Measurements from ENCODE around the gene RAD51B. TPM values are rescaled to one million over a fixed set of nuclear protein-coding genes. Genes with fewer than 3 reads are reported as not detected.

The RAD51B gene
- total and polyA plus RNA-seq, 2 experiments from 2014 or later = 10.1 to 18.0 TPM

DNA sequence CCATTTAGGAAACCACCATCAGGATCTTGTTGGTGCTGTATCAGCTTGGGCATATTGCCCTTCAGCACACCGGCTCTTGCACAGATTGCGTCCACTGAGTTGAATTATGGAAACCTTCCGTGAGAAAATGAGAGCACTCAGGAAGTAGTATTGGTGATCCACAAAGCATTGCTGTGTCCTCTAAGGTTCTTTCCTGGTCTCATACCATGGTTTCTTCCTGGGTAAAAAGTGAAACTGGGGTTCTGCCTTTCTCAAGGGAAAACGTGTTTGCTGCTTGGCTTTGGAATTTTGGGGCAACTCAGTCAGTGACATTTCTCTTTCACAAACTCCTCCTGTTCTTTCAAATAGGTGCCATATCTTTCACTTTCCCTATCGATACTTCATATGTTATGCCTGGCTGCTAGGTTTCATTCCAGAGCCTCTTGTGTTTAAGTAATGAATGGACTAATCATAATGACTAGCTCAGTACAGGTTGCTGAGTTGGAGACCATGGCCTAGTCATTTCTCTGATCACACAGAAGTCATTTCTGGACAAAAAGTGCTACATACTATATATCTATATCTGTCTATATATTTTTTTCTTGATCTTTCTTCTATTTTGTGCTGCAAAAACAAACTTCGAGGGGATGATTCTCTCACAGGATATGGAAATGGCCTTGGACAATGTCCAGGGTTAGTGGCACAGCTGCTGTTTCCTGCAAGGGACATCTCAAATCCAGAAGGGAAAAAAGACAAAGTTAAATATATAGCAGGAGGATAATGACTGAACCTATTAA is 549.9 kb downstream of the RAD51B start:
- Histone ChIP-seq H3K27ac (peak overlapping the region; percentile 23), H4K20me1 (ENCODE audit: insufficient read depth, poor library complexity, severe bottlenecking) (no peaks in the 10 kb centered on the region), H3K9me2 (replicated peaks; ENCODE audit: insufficient read depth) (no peaks in the 10 kb centered on the region), H3K4me1 (ENCODE audit: insufficient read depth) (peaks cover 17% of the 10 kb centered on the region), H3K4me3 (no peak overlapping the region), H3K79me2 (no peaks in the 10 kb centered on the region), H3K36me3 (replicated peaks; ENCODE audit: insufficient read depth, low read depth) (no peaks in the 10 kb centered on the region), H3K27me3 (no peaks in the 10 kb centered on the region), H3K9me3 (ENCODE audit: low read depth) (no peaks in the 10 kb centered on the region), H2AFZ (no peak overlapping the region), H3K4me2 (no peak overlapping the region)
- no peak for TF ChIP-seq EZH2phosphoT487 (IDR thresholded peaks at IDR 0.05; ENCODE audit: low read depth, severe bottlenecking, unreplicated experiment)
- no peak for TF ChIP-seq EZH2 (IDR thresholded peaks at IDR 0.05; ENCODE audit: borderline replicate concordance)
- TF ChIP-seq, protein P1, sequence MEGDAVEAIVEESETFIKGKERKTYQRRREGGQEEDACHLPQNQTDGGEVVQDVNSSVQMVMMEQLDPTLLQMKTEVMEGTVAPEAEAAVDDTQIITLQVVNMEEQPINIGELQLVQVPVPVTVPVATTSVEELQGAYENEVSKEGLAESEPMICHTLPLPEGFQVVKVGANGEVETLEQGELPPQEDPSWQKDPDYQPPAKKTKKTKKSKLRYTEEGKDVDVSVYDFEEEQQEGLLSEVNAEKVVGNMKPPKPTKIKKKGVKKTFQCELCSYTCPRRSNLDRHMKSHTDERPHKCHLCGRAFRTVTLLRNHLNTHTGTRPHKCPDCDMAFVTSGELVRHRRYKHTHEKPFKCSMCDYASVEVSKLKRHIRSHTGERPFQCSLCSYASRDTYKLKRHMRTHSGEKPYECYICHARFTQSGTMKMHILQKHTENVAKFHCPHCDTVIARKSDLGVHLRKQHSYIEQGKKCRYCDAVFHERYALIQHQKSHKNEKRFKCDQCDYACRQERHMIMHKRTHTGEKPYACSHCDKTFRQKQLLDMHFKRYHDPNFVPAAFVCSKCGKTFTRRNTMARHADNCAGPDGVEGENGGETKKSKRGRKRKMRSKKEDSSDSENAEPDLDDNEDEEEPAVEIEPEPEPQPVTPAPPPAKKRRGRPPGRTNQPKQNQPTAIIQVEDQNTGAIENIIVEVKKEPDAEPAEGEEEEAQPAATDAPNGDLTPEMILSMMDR (IDR thresholded peaks at IDR 0.05; ENCODE audit: poor library complexity) = no peak
- WGBS (ENCODE audit: low lambda C conversion rate, missing lambda C conversion rate) = 89% methylated on average over 6 of the region's 6 CpGs
- no peak for DNase-seq (ENCODE audit: low spot score)

DNA sequence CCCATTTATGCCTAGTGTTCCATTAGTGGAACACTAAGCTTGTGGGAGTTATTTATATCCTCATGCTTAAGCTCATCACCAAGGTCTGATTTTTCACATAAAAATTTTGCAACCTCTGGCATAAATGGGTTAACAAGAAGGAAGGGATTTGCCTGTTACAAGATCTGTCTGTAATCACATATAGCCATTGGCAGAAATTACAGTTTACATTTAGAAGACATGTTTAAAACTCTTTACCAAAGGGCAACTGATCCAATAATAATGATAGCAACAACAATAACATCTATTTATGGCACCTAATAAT is 550.4 kb downstream of the RAD51B start:
- H3K4me2 ChIP-seq = no peak overlapping the region
- no peaks in the 10 kb centered on the region for H4K20me1 ChIP-seq (ENCODE audit: insufficient read depth, poor library complexity, severe bottlenecking)
- H3K36me3 ChIP-seq (replicated peaks; ENCODE audit: insufficient read depth, low read depth) = no peaks in the 10 kb centered on the region
- DNase-seq (ENCODE audit: low spot score) = no peak
- no peaks in the 10 kb centered on the region for H3K79me2 ChIP-seq
- H3K27me3 ChIP-seq = no peaks in the 10 kb centered on the region
- H3K9me3 ChIP-seq (ENCODE audit: low read depth) = no peaks in the 10 kb centered on the region
- no peak overlapping the region for H2AFZ ChIP-seq
- peaks cover 12% of the 10 kb centered on the region for H3K4me1 ChIP-seq (ENCODE audit: insufficient read depth)
- no peak overlapping the region for H3K4me3 ChIP-seq
- TF ChIP-seq EZH2phosphoT487 (IDR thresholded peaks at IDR 0.05; ENCODE audit: low read depth, severe bottlenecking, unreplicated experiment) = no peak
- TF ChIP-seq EZH2 (IDR thresholded peaks at IDR 0.05; ENCODE audit: borderline replicate concordance) = no peak
- TF ChIP-seq, protein P1 (IDR thresholded peaks at IDR 0.05; ENCODE audit: poor library complexity) = no peak
- H3K27ac ChIP-seq = peak overlapping the region; percentile 23
- H3K9me2 ChIP-seq (replicated peaks; ENCODE audit: insufficient read depth) = no peaks in the 10 kb centered on the region

- no peak for TF ChIP-seq EZH2phosphoT487 (IDR thresholded peaks at IDR 0.05; ENCODE audit: low read depth, severe bottlenecking, unreplicated experiment)
- TF ChIP-seq EZH2 (IDR thresholded peaks at IDR 0.05; ENCODE audit: borderline replicate concordance) = no peak
- TF ChIP-seq, protein P1 (IDR thresholded peaks at IDR 0.05; ENCODE audit: poor library complexity) = no peak
- Histone ChIP-seq H3K4me2 (no peak overlapping the region), H3K9me2 (replicated peaks; ENCODE audit: insufficient read depth) (no peaks in the 10 kb centered on the region), H3K4me1 (ENCODE audit: insufficient read depth) (peaks cover 8% of the 10 kb centered on the region), H3K27me3 (no peaks in the 10 kb centered on the region), H3K4me3 (no peak overlapping the region), H2AFZ (no peak overlapping the region), H3K36me3 (replicated peaks; ENCODE audit: insufficient read depth, low read depth) (no peaks in the 10 kb centered on the region), H3K79me2 (no peaks in the 10 kb centered on the region), H3K27ac (no peak overlapping the region), H3K9me3 (ENCODE audit: low read depth) (no peaks in the 10 kb centered on the region), H4K20me1 (ENCODE audit: insufficient read depth, poor library complexity, severe bottlenecking) (no peaks in the 10 kb centered on the region)
- 91% methylated on average over 2 of the region's 2 CpGs for WGBS (ENCODE audit: low lambda C conversion rate, missing lambda C conversion rate)
- no peak for DNase-seq (ENCODE audit: low spot score)
These were observed 552.8 kb downstream of the RAD51B start for GRCh38 chr14:68372368-68372767.

Measured in hepatocyte (in vitro differentiated cells).